ENCODE measurements around the gene GRM8.

Gene GRM8

GRCh38 chr7:127035203-127035849, 217.4 kb downstream of the GRM8 start:
- H4K91ac ChIP-seq (ENCODE audit: low read length): no peak overlapping the region
- no peak overlapping the region for H3K4ac ChIP-seq (ENCODE audit: low read depth in 1 of 2, low read length in 2 of 2)
- 84% methylated on average over 6 of the region's 6 CpGs for WGBS
- H2AK5ac ChIP-seq (ENCODE audit: low read length, severe bottlenecking): no peak overlapping the region
- H3K4me2 ChIP-seq (ENCODE audit: low read length, poor library complexity, severe bottlenecking): no peak overlapping the region
- H3K4me3 ChIP-seq (ENCODE audit: insufficient read depth in 1 of 2, low read depth in 1 of 2, low read length in 2 of 2): no peak overlapping the region
- H3K14ac ChIP-seq (ENCODE audit: low read length in 2 of 2): no peak overlapping the region
- H3K23ac ChIP-seq (ENCODE audit: low read length in 2 of 2): no peak overlapping the region
- no peak overlapping the region for H2BK5ac ChIP-seq (ENCODE audit: low read depth, low read length, poor library complexity, severe bottlenecking)
- H2AFZ ChIP-seq (ENCODE audit: low read depth, low read length): no peak overlapping the region
- no peaks in the 10 kb centered on the region for H3K9me3 ChIP-seq (ENCODE audit: control insufficient read depth, low read length)
- no peak overlapping the region for H2BK15ac ChIP-seq (ENCODE audit: low read depth, poor library complexity, severe bottlenecking)
- no peak overlapping the region for H3K18ac ChIP-seq (ENCODE audit: low read depth in 1 of 2, low read length in 2 of 2)
- H3K79me1 ChIP-seq (replicated peaks; ENCODE audit: low read length, poor library complexity, severe bottlenecking): no peaks in the 10 kb centered on the region
- no peak overlapping the region for H4K8ac ChIP-seq (ENCODE audit: low read length)
- no peaks in the 10 kb centered on the region for H3K4me1 ChIP-seq (ENCODE audit: control insufficient read depth, insufficient read depth, low read depth, low read length)
- no peak overlapping the region for H2BK12ac ChIP-seq (ENCODE audit: low read length in 2 of 2)
- no peaks in the 10 kb centered on the region for H3K36me3 ChIP-seq (ENCODE audit: control insufficient read depth in 1 of 2, insufficient read depth in 2 of 2, low read depth in 1 of 2, low read length in 2 of 2)
- no peak overlapping the region for H2BK120ac ChIP-seq (ENCODE audit: low read depth, low read length)
- H3K9ac ChIP-seq (ENCODE audit: low read length): no peak overlapping the region
- H3K27ac ChIP-seq (ENCODE audit: low read length, poor library complexity, severe bottlenecking): no peak overlapping the region
- no peak for DNase-seq
- no peaks in the 10 kb centered on the region for H3K27me3 ChIP-seq (ENCODE audit: control insufficient read depth in 1 of 2, insufficient read depth in 1 of 2, low read length in 2 of 2)

- H3K27ac ChIP-seq (ENCODE audit: low read length, poor library complexity, severe bottlenecking): no peak overlapping the region
- no peak overlapping the region for H3K14ac ChIP-seq (ENCODE audit: low read length in 2 of 2)
- H3K4me2 ChIP-seq (ENCODE audit: low read length, poor library complexity, severe bottlenecking): no peak overlapping the region
These were observed 218.4 kb downstream of the GRM8 start for GRCh38 chr7:127034186-127034806.

GRCh38 chr7:127029823-127030222, 222.9 kb downstream of the GRM8 start:
- no peak overlapping the region for H3K9ac ChIP-seq (ENCODE audit: low read length)
- no peak overlapping the region for H2BK15ac ChIP-seq (ENCODE audit: low read depth, poor library complexity, severe bottlenecking)
- no peak overlapping the region for H3K18ac ChIP-seq (ENCODE audit: low read depth in 1 of 2, low read length in 2 of 2)
- H4K8ac ChIP-seq (ENCODE audit: low read length): no peak overlapping the region
- H3K79me1 ChIP-seq (replicated peaks; ENCODE audit: low read length, poor library complexity, severe bottlenecking): no peaks in the 10 kb centered on the region
- H3K36me3 ChIP-seq (ENCODE audit: control insufficient read depth in 1 of 2, insufficient read depth in 2 of 2, low read depth in 1 of 2, low read length in 2 of 2): no peaks in the 10 kb centered on the region
- H3K4me2 ChIP-seq (ENCODE audit: low read length, poor library complexity, severe bottlenecking): no peak overlapping the region
- H2AK5ac ChIP-seq (ENCODE audit: low read length, severe bottlenecking): no peak overlapping the region
- no peaks in the 10 kb centered on the region for H3K27me3 ChIP-seq (ENCODE audit: control insufficient read depth in 1 of 2, insufficient read depth in 1 of 2, low read length in 2 of 2)
- H3K27ac ChIP-seq (ENCODE audit: low read length, poor library complexity, severe bottlenecking): no peak overlapping the region
- H2BK120ac ChIP-seq (ENCODE audit: low read depth, low read length): no peak overlapping the region
- 81% methylated on average over 2 of the region's 2 CpGs for whole genome bisulfite sequencing
- no peak for DNase-seq
- H2BK5ac ChIP-seq (ENCODE audit: low read depth, low read length, poor library complexity, severe bottlenecking): no peak overlapping the region
- no peak overlapping the region for H2AFZ ChIP-seq (ENCODE audit: low read depth, low read length)
- no peak overlapping the region for H2BK12ac ChIP-seq (ENCODE audit: low read length in 2 of 2)
- no peak overlapping the region for H3K4ac ChIP-seq (ENCODE audit: low read depth in 1 of 2, low read length in 2 of 2)
- H3K23ac ChIP-seq (ENCODE audit: low read length in 2 of 2): no peak overlapping the region
- H3K4me3 ChIP-seq (ENCODE audit: insufficient read depth in 1 of 2, low read depth in 1 of 2, low read length in 2 of 2): no peak overlapping the region
- H3K4me1 ChIP-seq (ENCODE audit: control insufficient read depth, insufficient read depth, low read depth, low read length): no peaks in the 10 kb centered on the region
- no peak overlapping the region for H3K14ac ChIP-seq (ENCODE audit: low read length in 2 of 2)
- H4K91ac ChIP-seq (ENCODE audit: low read length): no peak overlapping the region
- no peaks in the 10 kb centered on the region for H3K9me3 ChIP-seq (ENCODE audit: control insufficient read depth, low read length)

More at GRCh38 chr7:127034186-127034806, 218.4 kb downstream of the GRM8 start:
- H3K23ac ChIP-seq (ENCODE audit: low read length in 2 of 2): no peak overlapping the region
- H3K79me1 ChIP-seq (replicated peaks; ENCODE audit: low read length, poor library complexity, severe bottlenecking): no peaks in the 10 kb centered on the region
- H2BK120ac ChIP-seq (ENCODE audit: low read depth, low read length): no peak overlapping the region
- H2BK5ac ChIP-seq (ENCODE audit: low read depth, low read length, poor library complexity, severe bottlenecking): no peak overlapping the region
- H2BK12ac ChIP-seq (ENCODE audit: low read length in 2 of 2): no peak overlapping the region
- H3K9me3 ChIP-seq (ENCODE audit: control insufficient read depth, low read length): no peaks in the 10 kb centered on the region
- no peak overlapping the region for H3K4me3 ChIP-seq (ENCODE audit: insufficient read depth in 1 of 2, low read depth in 1 of 2, low read length in 2 of 2)
- H3K18ac ChIP-seq (ENCODE audit: low read depth in 1 of 2, low read length in 2 of 2): no peak overlapping the region
- H3K4ac ChIP-seq (ENCODE audit: low read depth in 1 of 2, low read length in 2 of 2): no peak overlapping the region
- no peak overlapping the region for H2BK15ac ChIP-seq (ENCODE audit: low read depth, poor library complexity, severe bottlenecking)
- H3K27me3 ChIP-seq (ENCODE audit: control insufficient read depth in 1 of 2, insufficient read depth in 1 of 2, low read length in 2 of 2): no peaks in the 10 kb centered on the region
- no peak overlapping the region for H4K91ac ChIP-seq (ENCODE audit: low read length)
- no peak overlapping the region for H4K8ac ChIP-seq (ENCODE audit: low read length)
- H3K4me1 ChIP-seq (ENCODE audit: control insufficient read depth, insufficient read depth, low read depth, low read length): no peaks in the 10 kb centered on the region
- H3K9ac ChIP-seq (ENCODE audit: low read length): no peak overlapping the region
- no peaks in the 10 kb centered on the region for H3K36me3 ChIP-seq (ENCODE audit: control insufficient read depth in 1 of 2, insufficient read depth in 2 of 2, low read depth in 1 of 2, low read length in 2 of 2)
- no peak overlapping the region for H2AFZ ChIP-seq (ENCODE audit: low read depth, low read length)
- DNase-seq: no peak
- no peak overlapping the region for H2AK5ac ChIP-seq (ENCODE audit: low read length, severe bottlenecking)

GRCh38 chr7:127021857-127022256, 230.9 kb downstream of the GRM8 start:
- H3K23ac ChIP-seq (ENCODE audit: low read length in 2 of 2): no peak overlapping the region
- H2BK12ac ChIP-seq (ENCODE audit: low read length in 2 of 2): no peak overlapping the region
- no peaks in the 10 kb centered on the region for H3K9me3 ChIP-seq (ENCODE audit: control insufficient read depth, low read length)
- H3K4me1 ChIP-seq (ENCODE audit: control insufficient read depth, insufficient read depth, low read depth, low read length): no peaks in the 10 kb centered on the region
- no peak overlapping the region for H4K8ac ChIP-seq (ENCODE audit: low read length)
- H3K36me3 ChIP-seq (ENCODE audit: control insufficient read depth in 1 of 2, insufficient read depth in 2 of 2, low read depth in 1 of 2, low read length in 2 of 2): no peaks in the 10 kb centered on the region
- no peak overlapping the region for H2BK5ac ChIP-seq (ENCODE audit: low read depth, low read length, poor library complexity, severe bottlenecking)
- H3K4me2 ChIP-seq (ENCODE audit: low read length, poor library complexity, severe bottlenecking): no peak overlapping the region
- H3K14ac ChIP-seq (ENCODE audit: low read length in 2 of 2): no peak overlapping the region
- no peak overlapping the region for H3K18ac ChIP-seq (ENCODE audit: low read depth in 1 of 2, low read length in 2 of 2)
- no peaks in the 10 kb centered on the region for H3K79me1 ChIP-seq (replicated peaks; ENCODE audit: low read length, poor library complexity, severe bottlenecking)
- no peak overlapping the region for H2AFZ ChIP-seq (ENCODE audit: low read depth, low read length)
- no peaks in the 10 kb centered on the region for H3K27me3 ChIP-seq (ENCODE audit: control insufficient read depth in 1 of 2, insufficient read depth in 1 of 2, low read length in 2 of 2)
- H3K27ac ChIP-seq (ENCODE audit: low read length, poor library complexity, severe bottlenecking): no peak overlapping the region
- H3K9ac ChIP-seq (ENCODE audit: low read length): no peak overlapping the region
- H2BK15ac ChIP-seq (ENCODE audit: low read depth, poor library complexity, severe bottlenecking): no peak overlapping the region
- no peak for DNase-seq
- H3K4me3 ChIP-seq (ENCODE audit: insufficient read depth in 1 of 2, low read depth in 1 of 2, low read length in 2 of 2): no peak overlapping the region
- no peak overlapping the region for H4K91ac ChIP-seq (ENCODE audit: low read length)
- H3K4ac ChIP-seq (ENCODE audit: low read depth in 1 of 2, low read length in 2 of 2): no peak overlapping the region
- no CpG with 5 or more reads among the region's 1 CpG for WGBS
- no peak overlapping the region for H2BK120ac ChIP-seq (ENCODE audit: low read depth, low read length)
- H2AK5ac ChIP-seq (ENCODE audit: low read length, severe bottlenecking): no peak overlapping the region

Data from mesenchymal stem cell (in vitro differentiated cells and primary cell).